OCI-LY3 (cell line): Measurements from ENCODE around the gene THPO.

Source experiments
- EZH2phosphoT487 ChIP-seq: fragments of 200-600 bp; shearing (Covaris generic); IDR thresholded peaks from 2 replicates; pipeline ENCODE4 v1.6.1; 2018; ENCODE audit warnings: antibody characterized with exemption, mixed run types, low read depth
- TF ChIP-seq, protein P1 (sequence below): fragments of 200-600, 300-600 bp; sonication (generic); IDR thresholded peaks from 2 replicates; pipeline ENCODE4 v1.5.1; 2014; ENCODE audit warnings: antibody characterized with exemption, low read length, low read depth

- TF ChIP-seq, protein P1, sequence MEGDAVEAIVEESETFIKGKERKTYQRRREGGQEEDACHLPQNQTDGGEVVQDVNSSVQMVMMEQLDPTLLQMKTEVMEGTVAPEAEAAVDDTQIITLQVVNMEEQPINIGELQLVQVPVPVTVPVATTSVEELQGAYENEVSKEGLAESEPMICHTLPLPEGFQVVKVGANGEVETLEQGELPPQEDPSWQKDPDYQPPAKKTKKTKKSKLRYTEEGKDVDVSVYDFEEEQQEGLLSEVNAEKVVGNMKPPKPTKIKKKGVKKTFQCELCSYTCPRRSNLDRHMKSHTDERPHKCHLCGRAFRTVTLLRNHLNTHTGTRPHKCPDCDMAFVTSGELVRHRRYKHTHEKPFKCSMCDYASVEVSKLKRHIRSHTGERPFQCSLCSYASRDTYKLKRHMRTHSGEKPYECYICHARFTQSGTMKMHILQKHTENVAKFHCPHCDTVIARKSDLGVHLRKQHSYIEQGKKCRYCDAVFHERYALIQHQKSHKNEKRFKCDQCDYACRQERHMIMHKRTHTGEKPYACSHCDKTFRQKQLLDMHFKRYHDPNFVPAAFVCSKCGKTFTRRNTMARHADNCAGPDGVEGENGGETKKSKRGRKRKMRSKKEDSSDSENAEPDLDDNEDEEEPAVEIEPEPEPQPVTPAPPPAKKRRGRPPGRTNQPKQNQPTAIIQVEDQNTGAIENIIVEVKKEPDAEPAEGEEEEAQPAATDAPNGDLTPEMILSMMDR, result no peak
- no peak for TF ChIP-seq EZH2phosphoT487
Observed at GRCh38 chr3:184388936-184389230, 10.9 kb upstream of the THPO start.
